ENCODE results near the gene GAST. TPM values are rescaled to one million over a fixed set of nuclear protein-coding genes. Genes with fewer than 3 reads are reported as not detected.
A peak's percentile ranks its signal among the peaks of the same experiment; 100 is the strongest.

Gene GAST
- total and polyA plus RNA-seq, 9 of the 15 experiments (the other 6 are each of a cell fraction or from before 2014, with no cell fraction given) = not detected

DNA sequence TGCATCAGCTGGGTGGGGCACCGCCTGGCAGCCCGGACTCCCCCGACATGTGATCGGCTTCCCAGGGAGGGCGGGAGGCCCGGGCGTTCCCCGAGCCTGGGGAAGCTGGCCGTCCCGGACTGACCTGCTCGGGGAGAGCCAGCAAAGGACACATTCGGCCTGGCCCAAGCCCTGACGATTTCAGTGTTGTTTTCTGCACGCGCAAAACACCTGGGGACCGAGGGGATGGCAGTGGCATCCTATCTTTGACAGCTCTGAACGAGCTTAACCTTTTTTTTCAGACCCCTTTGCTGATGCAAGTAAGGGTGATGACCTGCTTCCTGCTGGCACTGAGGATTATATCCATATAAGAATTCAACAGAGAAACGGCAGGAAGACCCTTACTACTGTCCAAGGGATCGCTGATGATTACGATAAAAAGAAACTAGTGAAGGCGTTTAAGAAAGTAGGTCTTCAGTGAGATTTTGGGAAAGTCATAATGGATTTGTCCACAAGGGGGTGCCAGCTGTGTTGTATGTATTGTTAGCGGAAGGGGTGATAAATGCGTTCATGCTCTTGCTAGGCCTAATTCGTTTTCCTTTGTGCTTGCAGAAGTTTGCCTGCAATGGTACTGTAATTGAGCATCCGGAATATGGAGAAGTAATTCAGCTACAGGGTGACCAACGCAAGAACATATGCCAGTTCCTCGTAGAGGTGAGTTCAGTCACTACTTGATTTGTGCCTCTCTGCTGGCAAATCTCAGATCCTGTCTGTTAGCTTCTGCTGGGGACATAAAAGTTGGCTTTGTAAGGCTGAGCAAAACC lies 22.4 kb upstream of the GAST start (continued):
- TF ChIP-seq, protein P1, sequence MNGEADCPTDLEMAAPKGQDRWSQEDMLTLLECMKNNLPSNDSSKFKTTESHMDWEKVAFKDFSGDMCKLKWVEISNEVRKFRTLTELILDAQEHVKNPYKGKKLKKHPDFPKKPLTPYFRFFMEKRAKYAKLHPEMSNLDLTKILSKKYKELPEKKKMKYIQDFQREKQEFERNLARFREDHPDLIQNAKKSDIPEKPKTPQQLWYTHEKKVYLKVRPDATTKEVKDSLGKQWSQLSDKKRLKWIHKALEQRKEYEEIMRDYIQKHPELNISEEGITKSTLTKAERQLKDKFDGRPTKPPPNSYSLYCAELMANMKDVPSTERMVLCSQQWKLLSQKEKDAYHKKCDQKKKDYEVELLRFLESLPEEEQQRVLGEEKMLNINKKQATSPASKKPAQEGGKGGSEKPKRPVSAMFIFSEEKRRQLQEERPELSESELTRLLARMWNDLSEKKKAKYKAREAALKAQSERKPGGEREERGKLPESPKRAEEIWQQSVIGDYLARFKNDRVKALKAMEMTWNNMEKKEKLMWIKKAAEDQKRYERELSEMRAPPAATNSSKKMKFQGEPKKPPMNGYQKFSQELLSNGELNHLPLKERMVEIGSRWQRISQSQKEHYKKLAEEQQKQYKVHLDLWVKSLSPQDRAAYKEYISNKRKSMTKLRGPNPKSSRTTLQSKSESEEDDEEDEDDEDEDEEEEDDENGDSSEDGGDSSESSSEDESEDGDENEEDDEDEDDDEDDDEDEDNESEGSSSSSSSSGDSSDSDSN (IDR thresholded peaks at IDR 0.05; ENCODE audit: borderline replicate concordance in 1 of 2, low read depth in 2 of 2, low read length in 2 of 2) = no peak
- TF ChIP-seq SMARCC2 (IDR thresholded peaks at IDR 0.05; ENCODE audit: low read depth) (no peak), CAMTA2 (CRISPR knock-in tag; conservative IDR thresholded peaks at IDR 0.05) (no peak), JUND (IDR thresholded peaks at IDR 0.05; ENCODE audit: borderline replicate concordance, low read depth, low read length) (no peak), JUND (tag; IDR thresholded peaks at IDR 0.05; ENCODE audit: borderline replicate concordance, low read depth, low read length) (no peak), ZNF174 (CRISPR knock-in tag; IDR thresholded peaks at IDR 0.05) (no peak), ELF1 (tag; IDR thresholded peaks at IDR 0.05) (0 out of 2 replicates have a peak, but pooled peaks have one; percentile 3), EWSR1 (IDR thresholded peaks at IDR 0.05; ENCODE audit: borderline replicate concordance, low read depth, partially characterized antibody) (no peak), RBM39 (optimal IDR thresholded peaks at IDR 0.05; ENCODE audit: low read depth, low read length) (peak; percentile 46), KAT2B (IDR thresholded peaks at IDR 0.05; ENCODE audit: low read depth, low read length) (no peak), ZKSCAN8 (CRISPR knock-in tag; IDR thresholded peaks at IDR 0.05) (no peak), ELF4 (CRISPR knock-in tag; IDR thresholded peaks at IDR 0.05) (no peak), RAD21 (CRISPR knock-in tag; conservative IDR thresholded peaks at IDR 0.05 in 1 of 2, IDR thresholded peaks at IDR 0.05 in 1 of 2) (peak in 1 of 2 experiments; percentile 21; a peak in 1 of 4 replicates), JUN (IDR thresholded peaks at IDR 0.05; ENCODE audit: borderline replicate concordance, low read depth, low read length) (no peak), JUN (CRISPR knock-in tag; IDR thresholded peaks at IDR 0.05; ENCODE audit: borderline replicate concordance) (no peak), PTRF (tag; IDR thresholded peaks at IDR 0.05) (0 out of 2 replicates have a peak, but pooled peaks have one; percentile 33), FOXK2 (conservative IDR thresholded peaks at IDR 0.05 in 1 of 2, IDR thresholded peaks at IDR 0.05 in 1 of 2; ENCODE audit: low read depth in 2 of 2) (peak in 1 of 2 experiments; percentile 40; a peak in 2 of 4 replicates)
- TF ChIP-seq, protein P2, sequence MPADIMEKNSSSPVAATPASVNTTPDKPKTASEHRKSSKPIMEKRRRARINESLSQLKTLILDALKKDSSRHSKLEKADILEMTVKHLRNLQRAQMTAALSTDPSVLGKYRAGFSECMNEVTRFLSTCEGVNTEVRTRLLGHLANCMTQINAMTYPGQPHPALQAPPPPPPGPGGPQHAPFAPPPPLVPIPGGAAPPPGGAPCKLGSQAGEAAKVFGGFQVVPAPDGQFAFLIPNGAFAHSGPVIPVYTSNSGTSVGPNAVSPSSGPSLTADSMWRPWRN (IDR thresholded peaks at IDR 0.05; ENCODE audit: low read depth) = no peak
- TF ChIP-seq, protein P3, sequence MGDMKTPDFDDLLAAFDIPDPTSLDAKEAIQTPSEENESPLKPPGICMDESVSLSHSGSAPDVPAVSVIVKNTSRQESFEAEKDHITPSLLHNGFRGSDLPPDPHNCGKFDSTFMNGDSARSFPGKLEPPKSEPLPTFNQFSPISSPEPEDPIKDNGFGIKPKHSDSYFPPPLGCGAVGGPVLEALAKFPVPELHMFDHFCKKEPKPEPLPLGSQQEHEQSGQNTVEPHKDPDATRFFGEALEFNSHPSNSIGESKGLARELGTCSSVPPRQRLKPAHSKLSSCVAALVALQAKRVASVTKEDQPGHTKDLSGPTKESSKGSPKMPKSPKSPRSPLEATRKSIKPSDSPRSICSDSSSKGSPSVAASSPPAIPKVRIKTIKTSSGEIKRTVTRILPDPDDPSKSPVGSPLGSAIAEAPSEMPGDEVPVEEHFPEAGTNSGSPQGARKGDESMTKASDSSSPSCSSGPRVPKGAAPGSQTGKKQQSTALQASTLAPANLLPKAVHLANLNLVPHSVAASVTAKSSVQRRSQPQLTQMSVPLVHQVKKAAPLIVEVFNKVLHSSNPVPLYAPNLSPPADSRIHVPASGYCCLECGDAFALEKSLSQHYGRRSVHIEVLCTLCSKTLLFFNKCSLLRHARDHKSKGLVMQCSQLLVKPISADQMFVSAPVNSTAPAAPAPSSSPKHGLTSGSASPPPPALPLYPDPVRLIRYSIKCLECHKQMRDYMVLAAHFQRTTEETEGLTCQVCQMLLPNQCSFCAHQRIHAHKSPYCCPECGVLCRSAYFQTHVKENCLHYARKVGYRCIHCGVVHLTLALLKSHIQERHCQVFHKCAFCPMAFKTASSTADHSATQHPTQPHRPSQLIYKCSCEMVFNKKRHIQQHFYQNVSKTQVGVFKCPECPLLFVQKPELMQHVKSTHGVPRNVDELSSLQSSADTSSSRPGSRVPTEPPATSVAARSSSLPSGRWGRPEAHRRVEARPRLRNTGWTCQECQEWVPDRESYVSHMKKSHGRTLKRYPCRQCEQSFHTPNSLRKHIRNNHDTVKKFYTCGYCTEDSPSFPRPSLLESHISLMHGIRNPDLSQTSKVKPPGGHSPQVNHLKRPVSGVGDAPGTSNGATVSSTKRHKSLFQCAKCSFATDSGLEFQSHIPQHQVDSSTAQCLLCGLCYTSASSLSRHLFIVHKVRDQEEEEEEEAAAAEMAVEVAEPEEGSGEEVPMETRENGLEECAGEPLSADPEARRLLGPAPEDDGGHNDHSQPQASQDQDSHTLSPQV (IDR thresholded peaks at IDR 0.05) = peak; percentile 20; the same call in 1 of the 2 replicates
